ENCODE measurements around the gene FAM83F. TPM values are rescaled to one million over a fixed set of nuclear protein-coding genes. Genes with fewer than 3 reads are reported as not detected.

The FAM83F gene
- polyA plus RNA-seq, 2 of the 4 experiments (the other 2 are of a cell fraction) = not detected

GRCh38 chr22:40033586-40034380 is 39.0 kb downstream of the FAM83F start:
- CTCF ChIA-PET = interaction anchor here (0.5 to 28.4 kb wide), 5 partner anchors 9 to 540 kb away, joined by 3 to 899 read pairs (median 10); partner anchors contain the start of gene RPS19BP1
- TF ChIP-seq RFX5 (IDR thresholded peaks at IDR 0.05) (no peak), CHD4 (IDR thresholded peaks at IDR 0.05; ENCODE audit: borderline replicate concordance) (no peak), HEYL (CRISPR knock-in tag; IDR thresholded peaks at IDR 0.05) (no peak), HOXB5 (CRISPR knock-in tag; IDR thresholded peaks at IDR 0.05) (no peak), JUN (IDR thresholded peaks at IDR 0.05) (no peak), MAFK (IDR thresholded peaks at IDR 0.05; ENCODE audit: partially characterized antibody) (no peak)
- TF ChIP-seq, protein P1, sequence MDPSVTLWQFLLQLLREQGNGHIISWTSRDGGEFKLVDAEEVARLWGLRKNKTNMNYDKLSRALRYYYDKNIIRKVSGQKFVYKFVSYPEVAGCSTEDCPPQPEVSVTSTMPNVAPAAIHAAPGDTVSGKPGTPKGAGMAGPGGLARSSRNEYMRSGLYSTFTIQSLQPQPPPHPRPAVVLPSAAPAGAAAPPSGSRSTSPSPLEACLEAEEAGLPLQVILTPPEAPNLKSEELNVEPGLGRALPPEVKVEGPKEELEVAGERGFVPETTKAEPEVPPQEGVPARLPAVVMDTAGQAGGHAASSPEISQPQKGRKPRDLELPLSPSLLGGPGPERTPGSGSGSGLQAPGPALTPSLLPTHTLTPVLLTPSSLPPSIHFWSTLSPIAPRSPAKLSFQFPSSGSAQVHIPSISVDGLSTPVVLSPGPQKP (IDR thresholded peaks at IDR 0.05; ENCODE audit: low read depth, low read length) = no peak
- POLR2A ChIA-PET = no interaction called here
- Histone ChIP-seq H3K9me3 (no peaks in the 10 kb centered on the region), H3K4me2 (no peak overlapping the region), H3K27ac (no peak overlapping the region), H3K4me3 (no peak overlapping the region), H3K4me1 (no peaks in the 10 kb centered on the region)
- FAIRE-seq (no peak), ATAC-seq (no peak), DNase-seq (ENCODE audit: low read depth in 1 of 2, low spot score in 1 of 2) (no peak)
- WGBS (ENCODE audit: missing lambda C conversion rate) = 45% methylated on average over 7 of the region's 12 CpGs

DNA sequence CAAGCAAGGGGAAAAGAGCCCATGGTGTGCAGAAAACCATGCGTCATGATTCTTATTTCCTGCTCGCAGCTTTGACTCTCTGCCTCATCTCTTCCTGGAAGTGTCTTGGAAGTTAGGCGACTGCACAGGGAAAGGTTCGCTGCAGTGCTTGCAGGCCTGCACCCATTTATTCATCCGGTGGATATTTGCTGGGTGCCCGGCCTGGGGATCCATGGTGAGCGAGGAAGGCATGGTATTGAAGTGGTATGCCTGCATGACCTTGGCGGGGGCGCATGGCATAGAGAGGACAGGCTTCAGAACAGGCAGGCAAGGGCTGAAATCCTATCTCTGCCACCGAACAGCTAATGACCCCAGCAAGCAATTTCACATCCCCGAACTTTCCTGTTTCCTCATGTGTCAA is 40.6 kb downstream of the FAM83F start:
- ATAC-seq = no peak
- ChIA-PET POLR2A (no interaction called here), CTCF (interaction anchor here (0.7 to 28.4 kb wide), 8 partner anchors 11 to 491 kb away, joined by 3 to 899 read pairs (median 6); partner anchors contain the start of gene RPS19BP1)
- H3K4me2 ChIP-seq = no peak overlapping the region
- no peak for DNase-seq (ENCODE audit: low read depth in 1 of 2, low spot score in 1 of 2)
- H3K9me3 ChIP-seq = no peaks in the 10 kb centered on the region
- no peaks in the 10 kb centered on the region for H3K4me1 ChIP-seq
- H3K4me3 ChIP-seq = no peak overlapping the region
- 68% methylated on average over 11 of the region's 11 CpGs for WGBS (ENCODE audit: missing lambda C conversion rate)
- TF ChIP-seq HES2 (IDR thresholded peaks at IDR 0.05) = no peak
- no peak for TF ChIP-seq HOXA7 (CRISPR knock-in tag; IDR thresholded peaks at IDR 0.05)
- TF ChIP-seq, protein P1 (IDR thresholded peaks at IDR 0.05; ENCODE audit: low read depth, low read length) = no peak
- TF ChIP-seq, protein P2, sequence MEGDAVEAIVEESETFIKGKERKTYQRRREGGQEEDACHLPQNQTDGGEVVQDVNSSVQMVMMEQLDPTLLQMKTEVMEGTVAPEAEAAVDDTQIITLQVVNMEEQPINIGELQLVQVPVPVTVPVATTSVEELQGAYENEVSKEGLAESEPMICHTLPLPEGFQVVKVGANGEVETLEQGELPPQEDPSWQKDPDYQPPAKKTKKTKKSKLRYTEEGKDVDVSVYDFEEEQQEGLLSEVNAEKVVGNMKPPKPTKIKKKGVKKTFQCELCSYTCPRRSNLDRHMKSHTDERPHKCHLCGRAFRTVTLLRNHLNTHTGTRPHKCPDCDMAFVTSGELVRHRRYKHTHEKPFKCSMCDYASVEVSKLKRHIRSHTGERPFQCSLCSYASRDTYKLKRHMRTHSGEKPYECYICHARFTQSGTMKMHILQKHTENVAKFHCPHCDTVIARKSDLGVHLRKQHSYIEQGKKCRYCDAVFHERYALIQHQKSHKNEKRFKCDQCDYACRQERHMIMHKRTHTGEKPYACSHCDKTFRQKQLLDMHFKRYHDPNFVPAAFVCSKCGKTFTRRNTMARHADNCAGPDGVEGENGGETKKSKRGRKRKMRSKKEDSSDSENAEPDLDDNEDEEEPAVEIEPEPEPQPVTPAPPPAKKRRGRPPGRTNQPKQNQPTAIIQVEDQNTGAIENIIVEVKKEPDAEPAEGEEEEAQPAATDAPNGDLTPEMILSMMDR (IDR thresholded peaks at IDR 0.05) = no peak
- no peak for TF ChIP-seq NPAS2 (CRISPR knock-in tag; IDR thresholded peaks at IDR 0.05; ENCODE audit: borderline replicate concordance)
- no peak for TF ChIP-seq CBX8 (IDR thresholded peaks at IDR 0.05)
- TF ChIP-seq JUNB (IDR thresholded peaks at IDR 0.05) = no peak
- no peak for TF ChIP-seq RCOR1 (IDR thresholded peaks at IDR 0.05; ENCODE audit: low read depth, low read length)
- TF ChIP-seq SMC3 (IDR thresholded peaks at IDR 0.05) = no peak
- TF ChIP-seq EHMT2 (IDR thresholded peaks at IDR 0.05; ENCODE audit: low read depth) = no peak
- TF ChIP-seq REST (IDR thresholded peaks at IDR 0.05) = no peak
- no peak for TF ChIP-seq ZC3H11A (IDR thresholded peaks at IDR 0.05)
- no peak for TF ChIP-seq PHF8 (IDR thresholded peaks at IDR 0.05; ENCODE audit: borderline replicate concordance, low read depth)
- TF ChIP-seq ZNF302 (CRISPR knock-in tag; IDR thresholded peaks at IDR 0.05) = no peak
- TF ChIP-seq TP53 (CRISPR knock-in tag; IDR thresholded peaks at IDR 0.05) = no peak
- no peak for TF ChIP-seq HOXB13 (CRISPR knock-in tag; IDR thresholded peaks at IDR 0.05; ENCODE audit: low read depth)
- no peak for TF ChIP-seq POLR2A (IDR thresholded peaks at IDR 0.05; ENCODE audit: low read length)
- no peak for TF ChIP-seq RNF2 (IDR thresholded peaks at IDR 0.05; ENCODE audit: borderline replicate concordance, low read depth)
- no peak for TF ChIP-seq ATOH8 (CRISPR knock-in tag; IDR thresholded peaks at IDR 0.05; ENCODE audit: low read depth)
- no peak for TF ChIP-seq NR3C1 (IDR thresholded peaks at IDR 0.05)
- no peak overlapping the region for H3K27ac ChIP-seq
- FAIRE-seq = no peak
